ENCODE results near the gene SH3BP4.

Gene SH3BP4

DNA sequence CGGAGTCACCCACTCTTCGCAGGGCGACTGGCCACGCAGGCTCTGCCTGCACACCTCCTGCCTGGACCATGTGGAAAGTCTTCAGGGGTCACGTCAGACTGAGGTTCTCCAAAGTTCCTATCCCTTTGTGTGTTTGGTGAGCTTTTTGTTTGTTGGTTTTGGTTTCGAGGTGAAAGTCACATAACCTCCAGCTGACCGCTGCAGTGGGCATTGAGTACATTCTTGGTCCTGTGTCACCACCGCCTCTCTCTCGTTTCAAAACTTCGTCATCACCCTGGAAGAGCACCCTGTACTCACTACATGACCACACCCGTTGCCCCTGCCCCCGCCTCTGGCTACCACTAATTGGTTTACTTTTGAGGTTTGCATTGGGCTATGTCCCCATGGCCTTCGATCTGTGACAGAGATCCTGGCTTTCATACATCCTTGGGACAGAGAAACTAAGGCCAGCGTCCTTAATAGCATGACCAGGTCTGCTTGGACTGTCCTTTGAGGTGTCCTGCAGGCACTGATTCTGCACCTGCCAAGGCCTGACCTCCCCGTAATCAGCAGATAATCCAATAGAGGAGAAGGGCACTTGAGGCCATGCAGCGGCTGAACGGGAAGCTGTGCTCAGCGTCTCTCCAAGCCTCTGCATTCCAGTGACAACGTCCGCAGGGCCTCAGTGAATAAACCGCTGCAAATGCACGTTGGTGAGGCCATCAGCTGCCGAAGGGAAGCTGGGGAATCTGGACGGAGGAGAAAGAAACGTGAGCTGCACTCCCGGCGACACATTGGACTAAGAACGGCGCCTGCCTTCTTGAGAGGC, 46.8 kb downstream of the SH3BP4 start:
- TF ChIP-seq, protein P1, sequence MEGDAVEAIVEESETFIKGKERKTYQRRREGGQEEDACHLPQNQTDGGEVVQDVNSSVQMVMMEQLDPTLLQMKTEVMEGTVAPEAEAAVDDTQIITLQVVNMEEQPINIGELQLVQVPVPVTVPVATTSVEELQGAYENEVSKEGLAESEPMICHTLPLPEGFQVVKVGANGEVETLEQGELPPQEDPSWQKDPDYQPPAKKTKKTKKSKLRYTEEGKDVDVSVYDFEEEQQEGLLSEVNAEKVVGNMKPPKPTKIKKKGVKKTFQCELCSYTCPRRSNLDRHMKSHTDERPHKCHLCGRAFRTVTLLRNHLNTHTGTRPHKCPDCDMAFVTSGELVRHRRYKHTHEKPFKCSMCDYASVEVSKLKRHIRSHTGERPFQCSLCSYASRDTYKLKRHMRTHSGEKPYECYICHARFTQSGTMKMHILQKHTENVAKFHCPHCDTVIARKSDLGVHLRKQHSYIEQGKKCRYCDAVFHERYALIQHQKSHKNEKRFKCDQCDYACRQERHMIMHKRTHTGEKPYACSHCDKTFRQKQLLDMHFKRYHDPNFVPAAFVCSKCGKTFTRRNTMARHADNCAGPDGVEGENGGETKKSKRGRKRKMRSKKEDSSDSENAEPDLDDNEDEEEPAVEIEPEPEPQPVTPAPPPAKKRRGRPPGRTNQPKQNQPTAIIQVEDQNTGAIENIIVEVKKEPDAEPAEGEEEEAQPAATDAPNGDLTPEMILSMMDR (conservative IDR thresholded peaks at IDR 0.05; ENCODE audit: low read depth, low read length): no peak
- no peak overlapping the region for H3K4me3 ChIP-seq (ENCODE audit: low read length)
- DNase-seq (ENCODE audit: low read depth): no peak

DNA sequence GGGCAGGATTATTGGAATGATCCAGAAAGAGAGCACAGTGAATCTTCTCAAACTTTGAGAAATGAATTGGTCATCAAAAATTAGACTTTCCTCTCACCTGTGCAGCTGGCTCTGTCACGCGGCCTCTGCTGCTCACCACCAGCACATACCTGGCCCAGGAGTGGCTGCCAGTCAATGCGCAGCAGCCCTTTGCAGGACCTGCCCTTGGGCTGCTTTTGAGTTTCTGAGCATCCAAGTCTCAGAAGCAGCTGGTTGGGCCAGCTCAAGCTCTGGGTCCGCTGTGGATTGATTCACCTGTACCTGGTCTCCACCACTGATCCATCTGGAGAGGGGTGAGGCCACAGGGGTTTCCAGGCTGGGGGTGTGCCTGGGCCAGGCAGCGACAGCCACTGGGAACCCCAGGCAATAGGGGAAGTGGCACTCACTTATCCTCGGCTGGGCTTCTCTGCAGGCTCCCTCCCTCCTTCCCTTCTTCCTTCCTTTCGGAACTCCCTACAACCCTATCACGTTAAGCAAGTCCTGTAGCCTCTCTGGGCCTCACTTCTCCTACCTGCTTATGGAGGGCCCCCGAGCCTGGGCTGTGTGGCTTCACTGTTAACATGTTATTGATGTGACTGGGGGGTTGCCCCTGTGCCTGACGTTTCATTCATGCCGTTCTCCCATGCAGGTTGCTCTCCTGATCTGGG, 48.1 kb downstream of the SH3BP4 start:
- DNase-seq (ENCODE audit: low read depth): no peak
- H3K4me3 ChIP-seq (ENCODE audit: low read length): no peak overlapping the region
- TF ChIP-seq, protein P1 (conservative IDR thresholded peaks at IDR 0.05; ENCODE audit: low read depth, low read length): no peak

DNA sequence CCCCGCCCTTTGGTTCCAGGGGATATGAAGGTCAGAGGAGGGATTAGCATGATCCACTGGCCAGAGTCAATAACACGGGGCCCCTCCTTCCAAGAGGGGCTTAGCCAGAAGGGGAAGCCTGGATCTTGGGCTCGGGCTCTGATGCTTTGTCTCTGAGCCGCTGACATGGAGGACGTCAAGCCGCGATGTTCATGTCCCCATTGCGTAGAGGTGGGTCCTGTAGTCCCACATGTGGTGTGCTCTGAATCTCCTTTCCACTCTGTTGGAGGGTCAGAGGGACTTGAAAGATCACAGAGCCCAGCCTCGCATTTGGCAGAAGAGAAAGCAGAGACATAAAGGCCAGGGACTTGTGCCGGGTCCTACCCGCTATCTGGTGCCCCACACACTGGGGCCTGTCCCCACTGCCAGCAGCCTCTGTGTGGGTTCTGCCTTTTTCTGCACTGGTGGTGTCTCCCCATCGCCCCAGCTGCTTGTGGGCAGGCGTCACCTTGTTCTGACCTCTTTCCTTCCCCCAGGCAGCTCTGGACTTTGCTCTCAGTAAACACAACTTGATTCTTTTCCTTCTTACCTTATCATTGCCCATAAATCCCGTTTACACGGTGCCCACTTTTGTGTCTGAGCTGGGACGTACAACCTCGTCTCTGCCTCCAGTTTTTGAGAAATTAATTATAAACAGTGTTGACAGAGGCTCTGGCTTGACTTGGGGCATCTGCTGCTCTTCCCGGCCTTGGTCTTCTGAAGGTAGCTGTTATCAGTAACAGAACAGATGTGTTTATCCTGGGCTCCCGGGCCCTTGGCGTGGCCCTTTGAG, 48.8 kb downstream of the SH3BP4 start:
- no peak for DNase-seq (ENCODE audit: low read depth)
- TF ChIP-seq, protein P1 (conservative IDR thresholded peaks at IDR 0.05; ENCODE audit: low read depth, low read length): no peak
- no peak overlapping the region for H3K4me3 ChIP-seq (ENCODE audit: low read length)

DNA sequence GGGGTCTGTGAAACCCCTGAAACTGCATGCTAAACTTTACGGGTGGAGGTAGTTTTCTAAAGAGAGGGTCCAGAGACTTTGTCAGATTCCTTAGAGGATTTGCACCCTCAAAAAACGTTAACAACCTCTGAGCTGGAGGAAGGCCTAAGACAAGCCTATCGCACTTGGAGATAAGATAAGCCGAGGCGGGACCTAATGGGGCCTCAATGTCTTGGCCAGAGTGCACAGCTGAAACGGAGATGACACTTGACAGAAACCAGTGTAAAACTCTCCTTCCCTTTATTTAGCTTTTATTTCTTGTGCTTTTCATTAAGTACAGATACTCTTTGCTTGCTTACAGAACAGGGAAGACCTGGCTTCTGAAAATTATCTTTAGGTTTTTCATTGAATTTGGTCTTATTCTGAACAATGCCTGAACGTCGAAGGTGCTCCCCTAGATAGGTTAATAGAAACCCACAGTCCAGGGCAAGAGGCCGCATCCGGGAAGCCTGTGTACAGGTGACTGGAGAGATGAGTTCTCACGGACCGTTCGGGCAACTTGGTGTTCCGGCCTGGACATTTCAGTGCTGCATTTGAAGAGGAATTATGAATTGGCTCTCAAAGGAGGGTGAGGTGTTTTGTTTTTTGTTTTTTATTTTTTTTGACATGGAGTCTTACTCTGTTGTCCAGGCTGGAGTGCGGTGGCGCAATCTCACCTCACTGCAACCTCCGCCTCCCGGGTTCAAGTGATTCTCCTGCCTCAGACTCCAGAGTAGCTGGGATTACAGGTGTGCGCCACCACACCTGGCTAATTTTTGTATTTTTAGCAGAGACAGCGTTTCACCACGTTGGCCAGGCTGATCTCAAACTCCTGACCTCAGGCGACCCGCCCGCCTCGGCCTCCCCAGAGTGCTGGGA, 49.7 kb downstream of the SH3BP4 start:
- no peak for DNase-seq (ENCODE audit: low read depth)
- TF ChIP-seq, protein P1 (conservative IDR thresholded peaks at IDR 0.05; ENCODE audit: low read depth, low read length): no peak
- no peak overlapping the region for H3K4me3 ChIP-seq (ENCODE audit: low read length)

DNA sequence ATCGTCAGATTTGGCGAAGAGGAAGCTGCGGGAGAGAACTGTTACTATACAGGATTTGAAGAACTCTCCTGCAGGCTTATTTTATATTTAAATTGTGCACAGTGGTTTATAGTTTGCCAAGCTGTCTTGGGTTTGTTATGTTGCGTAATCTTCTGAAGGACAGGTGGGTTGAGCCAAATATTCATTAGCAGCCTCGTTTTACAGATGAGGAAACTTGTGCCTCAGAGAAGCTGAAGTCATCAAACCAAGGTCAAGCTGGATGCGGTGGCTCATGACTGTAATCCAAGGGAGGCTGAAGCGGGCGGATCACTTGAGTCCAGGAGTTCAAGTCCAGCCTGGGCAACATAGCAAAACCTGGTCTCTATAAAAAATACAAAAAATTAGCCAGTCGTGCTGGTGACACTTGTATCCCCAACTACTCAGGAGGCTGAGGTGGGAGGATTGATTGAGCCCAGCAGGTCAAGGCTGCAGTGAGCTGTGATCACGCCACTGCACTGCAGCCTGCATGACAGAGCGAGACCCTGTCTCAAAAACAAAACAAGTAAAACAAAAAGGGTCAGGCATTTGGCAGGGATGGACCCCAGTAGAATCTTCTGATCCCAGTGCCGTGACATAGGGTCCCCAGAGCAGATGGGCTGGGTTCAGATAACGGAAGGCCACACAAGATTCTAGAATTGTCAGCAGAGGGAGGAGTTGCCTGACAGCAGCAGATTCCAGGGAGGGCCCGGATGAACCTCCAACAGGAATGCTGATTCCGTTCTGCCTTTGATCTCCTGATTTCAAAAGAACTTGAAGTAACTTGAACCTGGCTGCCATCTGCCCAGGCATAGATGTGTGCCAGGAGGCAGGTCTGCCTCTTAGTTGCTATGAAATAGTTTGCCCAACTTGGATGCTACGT, 50.6 kb downstream of the SH3BP4 start:
- TF ChIP-seq, protein P1 (conservative IDR thresholded peaks at IDR 0.05; ENCODE audit: low read depth, low read length): no peak
- DNase-seq (ENCODE audit: low read depth): no peak
- H3K4me3 ChIP-seq (ENCODE audit: low read length): no peak overlapping the region

Data from retinal pigment epithelial cell (primary cell).